Sigmoid colon (tissue), 3 donors: ENCODE data around the gene CCNJ.

ENCODE experiments used
- CTCF ChIP-seq, 4 experiments: fragments of 450-650 bp in 3 of 4; fragments of 200-600 bp in 1 of 4; IDR thresholded peaks; one replicate each; pipeline ENCODE4 v1.5.1; 2016 to 2019; ENCODE audit warnings: antibody characterized with exemption in 4 of 4, mild to moderate bottlenecking in 3 of 4, moderate library complexity in 2 of 4
- POLR2A ChIP-seq, 2 donors: fragments of 450-650 bp; IDR thresholded peaks; one replicate each; pipeline ENCODE4 v1.6.1; 2016; ENCODE audit warnings: antibody characterized with exemption in 2 of 2, mild to moderate bottlenecking in 2 of 2, moderate library complexity in 2 of 2

- TF ChIP-seq CTCF (IDR thresholded peaks at IDR 0.05) = no peak
- no peak for TF ChIP-seq POLR2A (IDR thresholded peaks at IDR 0.05)
Measured at GRCh38 chr10:96073722-96074121, 30.3 kb downstream of the CCNJ start.
